ENCODE data around the gene WT1. TPM values are rescaled to one million over a fixed set of nuclear protein-coding genes. Genes with fewer than 3 reads are reported as not detected.

WT1 gene
- total RNA-seq, 1 experiment from 2014 or later, result 4.7 TPM

Other genes with a start within 250 kb of the WT1 start
- 372 and 388 TPM in 2 replicates for gene EIF3M, start 148.3 kb upstream of the WT1 start, total RNA-seq (2022)

All from Caco-2 (cell line).